ENCODE results near the gene CTBP2. TPM values are rescaled to one million over a fixed set of nuclear protein-coding genes. Genes with fewer than 3 reads are reported as not detected.

Gene CTBP2
- total and polyA plus RNA-seq, 10 of the 15 experiments (the other 5 are each of a cell fraction or from before 2014, with no cell fraction given) = 0.02 to 0.72 (median 0.06) TPM; not detected in 2

DNA sequence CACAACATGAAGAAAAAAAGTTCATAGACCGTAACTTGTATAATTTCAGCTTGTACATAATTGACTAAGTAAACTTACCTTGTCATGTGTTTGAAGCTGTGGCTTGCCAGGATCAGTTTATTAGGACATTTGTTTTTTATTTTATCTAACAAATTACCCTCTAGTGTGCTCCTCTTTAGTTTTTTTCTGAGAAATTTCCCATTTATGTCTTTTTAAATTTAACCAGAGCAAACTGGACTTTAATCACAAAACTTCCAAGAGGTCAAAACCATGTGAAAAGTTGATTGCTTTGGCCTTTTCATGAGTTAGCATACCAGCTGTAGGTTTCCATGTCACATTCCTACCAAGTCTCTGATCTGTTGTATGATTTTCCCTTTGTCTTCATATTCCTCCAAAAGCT lies 176.0 kb downstream of the CTBP2 start:
- in situ Hi-C loops (cut with MboI) = no loop called here
- Histone ChIP-seq H3K9me3 (replicated peaks; ENCODE audit: control insufficient read depth, insufficient read depth, low read length) (no peaks in the 10 kb centered on the region), H3K27ac (ENCODE audit: control insufficient read depth, insufficient read depth) (no peak overlapping the region), H3K4me1 (ENCODE audit: control insufficient read depth, insufficient read depth, low read length) (peaks cover 5% of the 10 kb centered on the region), H3K27me3 (replicated peaks in 1 of 2; ENCODE audit: control insufficient read depth in 2 of 2, insufficient read depth in 2 of 2, low read length in 1 of 2) (no peaks in the 10 kb centered on the region), H3K4me2 (ENCODE audit: control insufficient read depth, insufficient read depth) (no peak overlapping the region), H2AFZ (ENCODE audit: control insufficient read depth, low read depth, low read length) (no peak overlapping the region), H3K4me3 (no peak overlapping the region), H3K9ac (ENCODE audit: control insufficient read depth, insufficient read depth, low read length) (no peak overlapping the region), H3K79me2 (ENCODE audit: control insufficient read depth, insufficient read depth, low read length) (no peaks in the 10 kb centered on the region), H3K36me3 (ENCODE audit: control insufficient read depth in 2 of 2, insufficient read depth in 2 of 2, low read length in 1 of 2) (peaks cover 8% of the 10 kb centered on the region in 2 experiments), H4K20me1 (ENCODE audit: control insufficient read depth, insufficient read depth) (no peaks in the 10 kb centered on the region)
- no peak for TF ChIP-seq ETV6 (conservative IDR thresholded peaks at IDR 0.05 in 1 of 2, IDR thresholded peaks at IDR 0.05 in 1 of 2; ENCODE audit: borderline replicate concordance in 1 of 2, low read depth in 1 of 2)
- no peak for TF ChIP-seq CEBPB (IDR thresholded peaks at IDR 0.05; ENCODE audit: borderline replicate concordance in 1 of 2, low read depth in 2 of 2, low read length in 2 of 2)
- no peak for TF ChIP-seq SKIL (IDR thresholded peaks at IDR 0.05; ENCODE audit: low read depth, poor library complexity, severe bottlenecking)
- no peak for TF ChIP-seq SUZ12 (IDR thresholded peaks at IDR 0.05; ENCODE audit: unreplicated experiment)
- TF ChIP-seq HDAC2 (IDR thresholded peaks at IDR 0.05) = no peak
- no peak for TF ChIP-seq ZBTB11 (CRISPR knock-in tag; IDR thresholded peaks at IDR 0.05)
- no peak for TF ChIP-seq ZNF384 (IDR thresholded peaks at IDR 0.05; ENCODE audit: borderline replicate concordance, low read depth, low read length)
- TF ChIP-seq, protein P1, sequence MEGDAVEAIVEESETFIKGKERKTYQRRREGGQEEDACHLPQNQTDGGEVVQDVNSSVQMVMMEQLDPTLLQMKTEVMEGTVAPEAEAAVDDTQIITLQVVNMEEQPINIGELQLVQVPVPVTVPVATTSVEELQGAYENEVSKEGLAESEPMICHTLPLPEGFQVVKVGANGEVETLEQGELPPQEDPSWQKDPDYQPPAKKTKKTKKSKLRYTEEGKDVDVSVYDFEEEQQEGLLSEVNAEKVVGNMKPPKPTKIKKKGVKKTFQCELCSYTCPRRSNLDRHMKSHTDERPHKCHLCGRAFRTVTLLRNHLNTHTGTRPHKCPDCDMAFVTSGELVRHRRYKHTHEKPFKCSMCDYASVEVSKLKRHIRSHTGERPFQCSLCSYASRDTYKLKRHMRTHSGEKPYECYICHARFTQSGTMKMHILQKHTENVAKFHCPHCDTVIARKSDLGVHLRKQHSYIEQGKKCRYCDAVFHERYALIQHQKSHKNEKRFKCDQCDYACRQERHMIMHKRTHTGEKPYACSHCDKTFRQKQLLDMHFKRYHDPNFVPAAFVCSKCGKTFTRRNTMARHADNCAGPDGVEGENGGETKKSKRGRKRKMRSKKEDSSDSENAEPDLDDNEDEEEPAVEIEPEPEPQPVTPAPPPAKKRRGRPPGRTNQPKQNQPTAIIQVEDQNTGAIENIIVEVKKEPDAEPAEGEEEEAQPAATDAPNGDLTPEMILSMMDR (IDR thresholded peaks at IDR 0.05 in 2 of 3, conservative IDR thresholded peaks at IDR 0.05 in 1 of 3; ENCODE audit: control insufficient read depth in 2 of 3, extremely low read depth in 1 of 3, insufficient read depth in 1 of 3, low read depth in 3 of 3, low read length in 3 of 3) = no peak
- no peak for TF ChIP-seq SREBF1 (IDR thresholded peaks at IDR 0.05; ENCODE audit: low read length)
- no peak for TF ChIP-seq PAX5 (IDR thresholded peaks at IDR 0.05; ENCODE audit: borderline replicate concordance, low read depth, low read length)
- TF ChIP-seq ATF3 (IDR thresholded peaks at IDR 0.05; ENCODE audit: borderline replicate concordance, extremely low read depth, low read depth, low read length) = no peak
- TF ChIP-seq NRF1 (conservative IDR thresholded peaks at IDR 0.05; ENCODE audit: low read depth, low read length) = no peak
- TF ChIP-seq ZNF274 (IDR thresholded peaks at IDR 0.05; ENCODE audit: insufficient read depth, insufficient read length) = no peak
- TF ChIP-seq NFYB (IDR thresholded peaks at IDR 0.05; ENCODE audit: insufficient read depth, low read depth, low read length) = no peak
- TF ChIP-seq KAT2A (conservative IDR thresholded peaks at IDR 0.05; ENCODE audit: control insufficient read depth, low read depth, low read length) = no peak
- POLR2A ChIA-PET = no interaction called here
- RAD21 ChIA-PET (ENCODE audit: unreplicated experiment) = no interaction called here
- FAIRE-seq (no peak), DNase-seq (ENCODE audit: low read depth, low spot score) (no peak), ATAC-seq (no peak)
- intact Hi-C loops (cut with micrococcal nuclease; ENCODE audit: unreplicated experiment) = no loop called here
- WGBS (ENCODE audit: insufficient coverage, insufficient replicate concordance, low lambda C conversion rate, missing lambda C conversion rate) = 96% methylated on average over 1 of the region's 1 CpG
- no TSS peak for BruUV-seq (replicated peaks)
- CTCF ChIA-PET = interaction anchor here (1.3 kb wide), 1 partner anchor 8 kb away, joined by 3 read pairs; no protein-coding TSS in a partner anchor
- SMC1A ChIA-PET (ENCODE audit: uncharacterized antibody, unreplicated experiment) = no interaction called here

Measured in GM12878 (cell line).